Kidney capillary endothelial cell (primary cell): ENCODE data around the gene AGRN.

Experiments
- DNase-seq: peaks from one replicate; pipeline ENCODE4 v3.0.0-alpha.2; 2018; ENCODE audit warnings: low spot score

AGRN gene

GRCh38 chr1:1081311-1082238 lies 61.7 kb downstream of the AGRN start:
- DNase-seq: no peak

GRCh38 chr1:1082239-1082775 lies 62.4 kb downstream of the AGRN start:
- no peak for DNase-seq

- DNase-seq: no peak
Observed at GRCh38 chr1:1082776-1083415, 63.0 kb downstream of the AGRN start.

GRCh38 chr1:1083416-1084371 lies 63.8 kb downstream of the AGRN start:
- no peak for DNase-seq

GRCh38 chr1:1084372-1085170 lies 64.7 kb downstream of the AGRN start:
- no peak for DNase-seq

- DNase-seq: no peak
Observed at GRCh38 chr1:1085171-1085841, 65.4 kb downstream of the AGRN start.

- no peak for DNase-seq
Observed at GRCh38 chr1:1085911-1086841, 66.3 kb downstream of the AGRN start.

- no peak for DNase-seq
Observed at GRCh38 chr1:1086911-1087341, 67.0 kb downstream of the AGRN start.

GRCh38 chr1:1087351-1088028 lies 67.6 kb downstream of the AGRN start:
- no peak for DNase-seq

- DNase-seq: no peak
Observed at GRCh38 chr1:1088029-1088800, 68.3 kb downstream of the AGRN start.

GRCh38 chr1:1088801-1089680 lies 69.1 kb downstream of the AGRN start:
- DNase-seq: no peak

- no peak for DNase-seq
Observed at GRCh38 chr1:1089731-1090423, 70.0 kb downstream of the AGRN start.

- DNase-seq: no peak
Observed at GRCh38 chr1:1090424-1091343, 70.8 kb downstream of the AGRN start.

- no peak for DNase-seq
Observed at GRCh38 chr1:1091344-1092148, 71.6 kb downstream of the AGRN start.
